GM19324 (cell line): ENCODE measurements around the gene ST6GAL2.

Source experiments
- ATAC-seq: cut with Tn5 transposase; IDR thresholded peaks from one replicate; pipeline ENCODE4 v1.9.1; 2021; ENCODE audit warnings: mild to moderate bottlenecking, moderate library complexity; ENCODE audit not compliant: unreplicated experiment, low FRiP score

The ST6GAL2 gene

DNA sequence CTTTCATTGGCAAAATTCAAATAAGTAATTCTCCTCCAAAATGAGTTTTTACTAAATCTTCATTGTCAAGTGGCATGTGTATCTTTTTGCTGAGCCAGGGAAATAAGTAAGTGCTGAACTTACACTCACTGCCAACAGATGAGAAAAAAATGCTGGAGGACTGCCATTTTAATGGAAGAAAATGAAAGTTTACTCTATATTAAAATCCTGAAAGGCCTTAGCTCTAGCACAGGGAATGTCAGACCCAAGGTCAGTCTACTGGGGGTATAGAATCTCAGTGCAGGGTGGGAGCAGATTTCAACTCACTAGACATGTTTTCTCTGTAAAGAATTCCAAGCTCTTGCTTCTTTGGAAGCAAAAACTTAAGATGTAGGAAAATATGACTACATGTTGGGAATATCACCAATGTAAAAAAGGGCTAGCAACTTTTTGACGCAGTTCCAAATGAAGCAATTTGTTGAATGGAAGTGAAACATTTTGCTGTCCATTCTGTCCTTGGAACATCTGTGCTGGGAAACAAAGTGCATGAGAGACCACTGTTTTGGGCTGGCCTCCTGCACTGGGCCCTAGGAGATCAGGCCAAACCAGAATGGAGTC lies 127.0 kb downstream of the ST6GAL2 start:
- ATAC-seq: no peak
